ENCODE results near the gene KRI1. TPM values are rescaled to one million over a fixed set of nuclear protein-coding genes. Genes with fewer than 3 reads are reported as not detected.

Gene KRI1
- total and polyA plus RNA-seq, 4 donors = 12.8 to 26.0 (median 19.1) TPM

- Histone ChIP-seq H3K4me1 (ENCODE audit: control insufficient read depth in 5 of 5, insufficient read depth in 5 of 5, low read length in 5 of 5) (peaks cover 0 to 14% (median 4%) of the 10 kb centered on the region in 5 donors), H3K4me3 (no peak within 1 kb of the TSS), H3K27ac (ENCODE audit: low read depth in 1 of 2, low read length in 1 of 2) (no peak within 1 kb of the TSS), H3K27me3 (ENCODE audit: control insufficient read depth in 3 of 3, insufficient read depth in 3 of 3, low read length in 2 of 3) (peaks cover 19 to 69% (median 54%) of the 10 kb centered on the region in 3 donors), H3K9ac (ENCODE audit: insufficient read depth in 1 of 2, low read length in 2 of 2) (no peak within 1 kb of the TSS), H3K36me3 (ENCODE audit: control insufficient read depth in 4 of 4, insufficient read depth in 4 of 4, low read length in 4 of 4) (no peaks in the 10 kb centered on the region), H3K9me3 (ENCODE audit: control insufficient read depth in 4 of 4, insufficient read depth in 3 of 4, low read length in 3 of 4) (peaks cover 0 to 7% (median 0%) of the 10 kb centered on the region in 4 donors)
- WGBS, 2 donors = 2% methylated on average over 23 to 39 of the region's 39 CpGs
- DNase-seq = no peak
- no peak for ATAC-seq (ENCODE audit: insufficient read depth, low FRiP score)
- no peak for TF ChIP-seq CTCF (IDR thresholded peaks at IDR 0.05; ENCODE audit: control extremely low read depth, extremely low read depth)
These were observed 48.5 kb downstream of the KRI1 start, which contains the start of gene S1PR5 for GRCh38 chr19:10517361-10517759. Gene S1PR5 (minus strand): TSS chr19:10517447. CDS start chr19:10515011, 2,436 bp downstream.

GRCh38 chr19:10516671-10517286, 49.0 kb downstream of the KRI1 start:
- 47 to 51% methylated on average over 10 of the region's 10 CpGs for WGBS, 2 donors
- H3K4me1 ChIP-seq (ENCODE audit: control insufficient read depth in 5 of 5, insufficient read depth in 5 of 5, low read length in 5 of 5) = peaks cover 0 to 14% (median 4%) of the 10 kb centered on the region in 5 donors
- H3K9me3 ChIP-seq (ENCODE audit: control insufficient read depth in 4 of 4, insufficient read depth in 3 of 4, low read length in 3 of 4) = peaks cover 0 to 7% (median 0%) of the 10 kb centered on the region in 4 donors
- H3K4me3 ChIP-seq = no peak overlapping the region
- H3K9ac ChIP-seq (ENCODE audit: insufficient read depth in 1 of 2, low read length in 2 of 2) = no peak overlapping the region
- no peak for TF ChIP-seq CTCF (IDR thresholded peaks at IDR 0.05; ENCODE audit: control extremely low read depth, extremely low read depth)
- H3K36me3 ChIP-seq (ENCODE audit: control insufficient read depth in 4 of 4, insufficient read depth in 4 of 4, low read length in 4 of 4) = no peaks in the 10 kb centered on the region
- peaks cover 19 to 69% (median 57%) of the 10 kb centered on the region in 3 donors for H3K27me3 ChIP-seq (ENCODE audit: control insufficient read depth in 3 of 3, insufficient read depth in 3 of 3, low read length in 2 of 3)
- no peak overlapping the region for H3K27ac ChIP-seq (ENCODE audit: low read depth in 1 of 2, low read length in 1 of 2)
- DNase-seq (no peak), ATAC-seq (ENCODE audit: insufficient read depth, low FRiP score) (no peak)

- ATAC-seq (ENCODE audit: insufficient read depth, low FRiP score) = no peak
- Histone ChIP-seq H3K36me3 (ENCODE audit: control insufficient read depth in 4 of 4, insufficient read depth in 4 of 4, low read length in 4 of 4) (no peaks in the 10 kb centered on the region), H3K9me3 (ENCODE audit: control insufficient read depth in 4 of 4, insufficient read depth in 3 of 4, low read length in 3 of 4) (peaks cover 0 to 7% (median 0%) of the 10 kb centered on the region in 4 donors)
These were observed 49.8 kb downstream of the KRI1 start for GRCh38 chr19:10516064-10516385.

More at GRCh38 chr19:10516064-10516385, 49.8 kb downstream of the KRI1 start:
- Histone ChIP-seq H3K27ac (ENCODE audit: low read depth in 1 of 2, low read length in 1 of 2) (no peak overlapping the region), H3K4me1 (ENCODE audit: control insufficient read depth in 5 of 5, insufficient read depth in 5 of 5, low read length in 5 of 5) (peaks cover 0 to 14% (median 4%) of the 10 kb centered on the region in 5 donors), H3K9ac (ENCODE audit: insufficient read depth in 1 of 2, low read length in 2 of 2) (no peak overlapping the region), H3K27me3 (ENCODE audit: control insufficient read depth in 3 of 3, insufficient read depth in 3 of 3, low read length in 2 of 3) (peaks cover 19 to 72% (median 57%) of the 10 kb centered on the region in 3 donors), H3K4me3 (no peak overlapping the region)
- TF ChIP-seq CTCF (IDR thresholded peaks at IDR 0.05; ENCODE audit: control extremely low read depth, extremely low read depth) = no peak
- 92% methylated on average over 5 of the region's 5 CpGs for WGBS, 2 donors
- DNase-seq = no peak

Data from lung (tissue), 12 donors.